Neural progenitor cell (in vitro differentiated cells): ENCODE results near the gene PCSK1N. TPM values are rescaled to one million over a fixed set of nuclear protein-coding genes. Genes with fewer than 3 reads are reported as not detected.
"Not testable (repeated sequence)": the region's sequence is repeated elsewhere in the genome, so short reads cannot be mapped to it uniquely, and the experiment has no call there.

Experiments used
- DNase-seq: peaks from one replicate; pipeline ENCODE4 v3.0.0-alpha.2; 2016; ENCODE audit warnings: low spot score
- H2AFZ ChIP-seq: fragments of 200-600 bp; sonication (generic); replicated peaks from 2 replicates; pipeline ENCODE4 v1.6.1; 2016; ENCODE audit warnings: antibody characterized with exemption
- H3F3A ChIP-seq: fragments of 200-600 bp; sonication (generic); 2 replicates; pipeline ENCODE4 v1.6.1; 2016; ENCODE audit warnings: antibody characterized with exemption, low read depth
- H3K27ac ChIP-seq: fragments of 200-600 bp; sonication (generic); 2 replicates; pipeline ENCODE4 v1.5.1; 2016; ENCODE audit warnings: mild to moderate bottlenecking
- H3K27me3 ChIP-seq: fragments of 200-600 bp; sonication (generic); 2 replicates; pipeline ENCODE4 v1.6.1; 2016; ENCODE audit warnings: mild to moderate bottlenecking, moderate library complexity
- H3K36me3 ChIP-seq: fragments of 200-600 bp; sonication (generic); 2 replicates; pipeline ENCODE4 v1.5.1; 2016
- H3K4me1 ChIP-seq: fragments of 200-600 bp; sonication (generic); 2 replicates; pipeline ENCODE4 v1.6.1; 2016; ENCODE audit warnings: mixed run types
- H3K4me2 ChIP-seq: fragments of 200-600 bp; sonication (generic); 2 replicates; pipeline ENCODE4 v1.6.1; 2016
- H3K4me3 ChIP-seq: fragments of 200-600 bp; sonication (generic); 2 replicates; pipeline ENCODE4 v1.5.1; 2016
- H3K79me2 ChIP-seq: fragments of 200-600 bp; sonication (generic); 2 replicates; pipeline ENCODE4 v1.6.1; 2016; ENCODE audit warnings: low read depth
- H3K9ac ChIP-seq: fragments of 200-600 bp; sonication (generic); 2 replicates; pipeline ENCODE4 v1.6.1; 2016
- H3K9me3 ChIP-seq: fragments of 200-600 bp; sonication (generic); 2 replicates; pipeline ENCODE4 v1.5.1; 2016; ENCODE audit warnings: low read depth
- H4K20me1 ChIP-seq: fragments of 200-600 bp; sonication (generic); 2 replicates; pipeline ENCODE4 v1.6.1; 2016; ENCODE audit warnings: low read depth
- H3K27ac Mint-ChIP-seq: 3 replicates; pipeline ENCODE4 v1.8.0; 2021; ENCODE audit warnings: mixed read lengths
- H3K27me3 Mint-ChIP-seq: 2 replicates; pipeline ENCODE4 v1.8.0; 2022; ENCODE audit warnings: low read depth, mild to moderate bottlenecking, inconsistent platforms, moderate library complexity, mixed read lengths; ENCODE audit not compliant: insufficient read depth
- H3K36me3 Mint-ChIP-seq: 3 replicates; pipeline ENCODE4 v1.8.0; 2021; ENCODE audit warnings: mixed read lengths
- H3K4me1 Mint-ChIP-seq: 3 replicates; pipeline ENCODE4 v1.8.0; 2021; ENCODE audit warnings: mixed read lengths
- H3K4me3 Mint-ChIP-seq: 3 replicates; pipeline ENCODE4 v1.8.0; 2021; ENCODE audit warnings: mild to moderate bottlenecking, moderate library complexity, mixed read lengths
- H3K9me3 Mint-ChIP-seq: 3 replicates; pipeline ENCODE4 v1.8.0; 2020; ENCODE audit warnings: mixed read lengths
- CTCF ChIP-seq: fragments of 200-600 bp; sonication (generic); IDR thresholded peaks from 2 replicates; pipeline ENCODE4 v1.5.1; 2017; ENCODE audit warnings: antibody characterized with exemption, mild to moderate bottlenecking
- EZH2 ChIP-seq: fragments of 200-600 bp; sonication (generic); IDR thresholded peaks from 2 replicates; pipeline ENCODE4 v1.6.1; 2017; ENCODE audit warnings: antibody characterized with exemption, mild to moderate bottlenecking, moderate library complexity
- EZH2phosphoT487 ChIP-seq: fragments of 200-600 bp; sonication (generic); IDR thresholded peaks from 2 replicates; pipeline ENCODE4 v1.6.1; 2017; ENCODE audit warnings: antibody characterized with exemption
- total RNA-seq: library from RNA; depleted of rRNA; stranded (reverse); fragments of >200 nt; gene quantifications from 2 replicates; pipeline ENCODE4 v1.2.3, GENCODE V29; 2015; ENCODE audit warnings: low replicate concordance

The PCSK1N gene
- total RNA-seq, 1 donor from 2014 or later = not detected

- peaks cover 10% of the 10 kb centered on the region for H3K36me3 Mint-ChIP-seq
- Histone ChIP-seq H3K79me2 (no peaks in the 10 kb centered on the region), H3K36me3 (no peaks in the 10 kb centered on the region), H3K27ac (no peak overlapping the region), H3K4me3 (no peak overlapping the region), H3K9ac (no peak overlapping the region), H3K4me1 (no peaks in the 10 kb centered on the region), H4K20me1 (no peaks in the 10 kb centered on the region), H3K4me2 (no peak overlapping the region), H3K27me3 (no peaks in the 10 kb centered on the region), H2AFZ (no peak overlapping the region), H3K9me3 (no peaks in the 10 kb centered on the region), H3F3A (no peaks in the 10 kb centered on the region)
- H3K4me3 Mint-ChIP-seq = no peak overlapping the region
- DNase-seq = no peak
- peaks cover 18% of the 10 kb centered on the region for H3K9me3 Mint-ChIP-seq
- H3K27ac Mint-ChIP-seq = no peak overlapping the region
- TF ChIP-seq EZH2phosphoT487 (no peak), CTCF (no peak), EZH2 (no peak)
- no peaks in the 10 kb centered on the region for H3K4me1 Mint-ChIP-seq
- peaks cover 8% of the 10 kb centered on the region for H3K27me3 Mint-ChIP-seq
Measured at GRCh38 chrX:48823053-48823452, 12.4 kb downstream of the PCSK1N start.

DNA sequence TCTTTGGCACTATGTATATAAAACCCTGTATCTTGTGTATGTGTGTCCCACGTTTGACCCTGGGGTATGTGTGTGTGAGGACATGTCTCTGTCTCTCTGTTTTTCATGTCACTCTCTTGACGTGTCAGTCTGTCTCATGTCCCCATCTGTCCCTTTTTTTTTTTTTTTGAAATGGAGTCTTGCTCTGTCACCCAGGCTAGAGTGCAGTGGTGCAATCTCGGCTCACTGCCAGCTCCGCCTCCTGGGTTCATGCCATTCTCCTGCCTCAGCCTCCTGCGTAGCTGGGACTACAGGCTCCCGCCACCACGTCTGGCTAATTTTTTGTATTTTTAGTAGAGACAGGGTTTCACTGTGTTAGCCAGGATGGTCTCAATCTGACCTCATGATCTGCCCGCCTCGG, 16.0 kb downstream of the PCSK1N start:
- H3K27ac ChIP-seq, H3F3A ChIP-seq, H3K9ac ChIP-seq, H4K20me1 ChIP-seq, H3K36me3 Mint-ChIP-seq, H3K79me2 ChIP-seq, H3K27me3 Mint-ChIP-seq, H3K27me3 ChIP-seq, H3K4me1 ChIP-seq, DNase-seq, H3K4me2 ChIP-seq, H3K9me3 ChIP-seq, H3K36me3 ChIP-seq, H3K4me3 Mint-ChIP-seq, H3K27ac Mint-ChIP-seq, H3K4me1 Mint-ChIP-seq, H3K4me3 ChIP-seq, H2AFZ ChIP-seq, H3K9me3 Mint-ChIP-seq: not testable (repeated sequence)

DNA sequence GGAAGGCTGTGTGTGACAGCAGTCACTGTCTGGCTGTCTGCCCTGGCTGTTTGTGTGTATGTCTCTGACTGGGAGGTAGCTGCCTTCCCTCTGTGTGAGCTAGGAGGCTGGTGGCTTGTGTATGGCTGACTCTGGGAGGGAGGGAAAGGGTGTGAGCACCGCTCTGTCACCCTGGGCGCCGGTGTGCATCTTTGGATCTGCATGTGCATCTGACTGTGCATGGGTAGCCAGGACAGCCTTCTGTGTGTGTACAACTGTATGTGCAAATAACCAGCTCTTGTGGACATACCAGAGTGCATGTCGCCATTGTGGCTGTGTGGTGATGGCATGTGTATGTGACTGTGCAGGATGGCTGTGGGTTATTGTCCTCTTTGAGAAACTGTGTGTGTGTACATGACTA, 16.5 kb downstream of the PCSK1N start:
- Histone ChIP-seq H3K27ac (no peak overlapping the region), H3K4me1 (no peaks in the 10 kb centered on the region), H4K20me1 (no peaks in the 10 kb centered on the region), H3K79me2 (no peaks in the 10 kb centered on the region), H3K4me2 (no peak overlapping the region), H3K9ac (no peak overlapping the region), H3K9me3 (no peaks in the 10 kb centered on the region), H3K27me3 (no peaks in the 10 kb centered on the region), H3K4me3 (no peak overlapping the region), H2AFZ (no peak overlapping the region), H3F3A (no peaks in the 10 kb centered on the region), H3K36me3 (no peaks in the 10 kb centered on the region)
- Mint-ChIP-seq H3K27ac (no peak overlapping the region), H3K36me3 (peaks cover 3% of the 10 kb centered on the region), H3K4me1 (no peaks in the 10 kb centered on the region), H3K9me3 (peaks cover 5% of the 10 kb centered on the region), H3K4me3 (no peak overlapping the region), H3K27me3 (peaks cover 5% of the 10 kb centered on the region)
- no peak for DNase-seq
- TF ChIP-seq EZH2phosphoT487 = no peak
- no peak for TF ChIP-seq EZH2
- no peak for TF ChIP-seq CTCF

DNA sequence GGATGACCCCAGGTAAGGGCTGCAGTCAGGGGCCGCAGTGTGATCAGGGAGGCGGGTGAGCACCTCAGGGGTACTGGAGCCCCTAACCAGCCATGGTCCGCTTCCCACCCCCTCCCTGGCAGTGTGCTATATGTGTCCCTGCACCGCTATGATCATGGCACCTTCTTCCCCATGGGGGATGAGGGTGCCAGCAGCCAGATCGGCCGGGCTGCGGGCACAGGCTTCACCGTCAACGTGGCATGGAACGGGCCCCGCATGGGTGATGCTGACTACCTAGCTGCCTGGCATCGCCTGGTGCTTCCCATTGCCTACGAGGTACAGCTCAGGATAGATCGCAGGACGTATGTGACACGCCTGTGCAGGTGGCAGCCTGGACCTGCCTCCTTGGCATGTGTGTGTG, 17.3 kb downstream of the PCSK1N start:
- Histone ChIP-seq H3K4me1 (no peaks in the 10 kb centered on the region), H3K79me2 (no peaks in the 10 kb centered on the region), H3K9ac (no peak overlapping the region), H2AFZ (no peak overlapping the region), H3K36me3 (no peaks in the 10 kb centered on the region), H3K27me3 (no peaks in the 10 kb centered on the region), H3K4me2 (no peak overlapping the region), H4K20me1 (no peaks in the 10 kb centered on the region), H3F3A (no peaks in the 10 kb centered on the region), H3K4me3 (no peak overlapping the region), H3K9me3 (no peaks in the 10 kb centered on the region), H3K27ac (no peak overlapping the region)
- Mint-ChIP-seq H3K27me3 (peaks cover 7% of the 10 kb centered on the region), H3K9me3 (peaks cover 5% of the 10 kb centered on the region), H3K36me3 (peaks cover 2% of the 10 kb centered on the region), H3K4me1 (no peaks in the 10 kb centered on the region), H3K27ac (no peak overlapping the region), H3K4me3 (no peak overlapping the region)
- no peak for TF ChIP-seq CTCF
- no peak for TF ChIP-seq EZH2phosphoT487
- no peak for TF ChIP-seq EZH2
- no peak for DNase-seq
